22Rv1 (cell line): Measurements from ENCODE around the gene SFTPA1.

Experiments
- ZFX ChIP-seq: fragments of 450-650 bp; IDR thresholded peaks from 2 replicates; pipeline ENCODE4 v1.6.1; 2017; ENCODE audit warnings: antibody characterized with exemption, borderline replicate concordance
- TF ChIP-seq, protein P1 (sequence below): fragments of 450-650 bp; IDR thresholded peaks from 2 replicates; pipeline ENCODE4 v1.5.1; 2017; ENCODE audit warnings: mild to moderate bottlenecking

DNA sequence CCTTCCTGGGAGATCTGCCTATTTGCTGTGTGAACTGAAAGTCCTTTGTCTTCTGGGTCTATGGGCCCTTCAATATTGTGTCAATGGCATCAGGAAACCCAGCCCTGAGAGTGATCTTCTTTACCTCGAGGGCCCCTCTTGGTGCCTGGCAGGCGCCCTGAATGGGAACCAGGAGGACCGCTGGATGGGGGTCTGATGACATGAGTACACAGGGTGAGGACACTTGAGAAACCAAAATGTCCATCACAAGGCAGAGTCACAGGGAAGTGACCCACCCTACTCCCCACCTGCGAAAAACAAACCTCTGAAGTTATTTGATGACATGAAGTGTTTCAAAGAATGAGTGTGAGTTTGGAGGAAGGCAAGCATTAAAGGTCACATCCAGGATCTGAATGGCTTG lies 17.3 kb downstream of the SFTPA1 start:
- TF ChIP-seq, protein P1, sequence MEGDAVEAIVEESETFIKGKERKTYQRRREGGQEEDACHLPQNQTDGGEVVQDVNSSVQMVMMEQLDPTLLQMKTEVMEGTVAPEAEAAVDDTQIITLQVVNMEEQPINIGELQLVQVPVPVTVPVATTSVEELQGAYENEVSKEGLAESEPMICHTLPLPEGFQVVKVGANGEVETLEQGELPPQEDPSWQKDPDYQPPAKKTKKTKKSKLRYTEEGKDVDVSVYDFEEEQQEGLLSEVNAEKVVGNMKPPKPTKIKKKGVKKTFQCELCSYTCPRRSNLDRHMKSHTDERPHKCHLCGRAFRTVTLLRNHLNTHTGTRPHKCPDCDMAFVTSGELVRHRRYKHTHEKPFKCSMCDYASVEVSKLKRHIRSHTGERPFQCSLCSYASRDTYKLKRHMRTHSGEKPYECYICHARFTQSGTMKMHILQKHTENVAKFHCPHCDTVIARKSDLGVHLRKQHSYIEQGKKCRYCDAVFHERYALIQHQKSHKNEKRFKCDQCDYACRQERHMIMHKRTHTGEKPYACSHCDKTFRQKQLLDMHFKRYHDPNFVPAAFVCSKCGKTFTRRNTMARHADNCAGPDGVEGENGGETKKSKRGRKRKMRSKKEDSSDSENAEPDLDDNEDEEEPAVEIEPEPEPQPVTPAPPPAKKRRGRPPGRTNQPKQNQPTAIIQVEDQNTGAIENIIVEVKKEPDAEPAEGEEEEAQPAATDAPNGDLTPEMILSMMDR: no peak
- TF ChIP-seq ZFX: no peak
